GM18526 (cell line): Measurements from ENCODE around the gene RFK.

ENCODE experiments used
- POLR2A ChIP-seq: IDR thresholded peaks from 3 replicates; pipeline ENCODE4 v1.6.1; 2011; ENCODE audit not compliant: insufficient read length; ENCODE audit errors: extremely low read depth

The RFK gene

DNA sequence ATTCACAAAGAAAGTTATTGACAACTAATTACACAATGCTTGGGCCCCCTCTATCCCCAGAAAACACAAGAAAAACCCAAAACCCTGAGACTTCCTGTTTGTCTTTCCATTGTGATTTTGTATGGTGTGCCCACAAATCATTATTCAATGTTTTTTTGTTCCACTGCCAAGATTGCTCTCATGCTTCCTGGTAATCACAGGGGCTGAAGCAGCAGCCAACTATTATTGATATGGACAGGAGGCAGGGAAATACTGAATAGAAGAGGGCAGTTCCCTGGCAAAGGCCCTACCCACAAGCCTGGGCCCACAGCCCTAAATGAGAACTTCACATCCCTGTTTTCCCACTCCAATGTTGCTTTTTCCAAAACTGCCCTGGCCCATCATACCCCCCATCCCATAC lies 21.5 kb upstream of the RFK start:
- TF ChIP-seq POLR2A, result no peak

DNA sequence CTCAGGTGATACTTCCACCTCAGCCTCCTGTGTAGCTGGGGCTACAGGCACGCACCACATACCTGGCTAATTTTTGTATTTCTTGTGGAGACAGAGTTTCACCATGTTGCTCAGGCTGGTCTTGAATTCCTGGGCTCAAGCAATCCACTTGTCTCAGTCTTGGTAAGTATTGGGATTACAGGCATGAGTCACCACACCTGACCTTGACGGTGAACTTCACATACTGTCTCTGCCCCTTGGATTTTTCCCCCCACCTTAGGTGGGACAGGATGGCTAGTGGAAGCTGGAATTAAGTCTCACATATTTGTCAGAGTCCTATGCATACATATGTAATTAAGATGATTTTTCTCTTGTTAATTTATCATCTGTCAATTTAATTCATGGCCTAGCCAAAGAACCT lies 20.9 kb upstream of the RFK start:
- TF ChIP-seq POLR2A, result no peak

DNA sequence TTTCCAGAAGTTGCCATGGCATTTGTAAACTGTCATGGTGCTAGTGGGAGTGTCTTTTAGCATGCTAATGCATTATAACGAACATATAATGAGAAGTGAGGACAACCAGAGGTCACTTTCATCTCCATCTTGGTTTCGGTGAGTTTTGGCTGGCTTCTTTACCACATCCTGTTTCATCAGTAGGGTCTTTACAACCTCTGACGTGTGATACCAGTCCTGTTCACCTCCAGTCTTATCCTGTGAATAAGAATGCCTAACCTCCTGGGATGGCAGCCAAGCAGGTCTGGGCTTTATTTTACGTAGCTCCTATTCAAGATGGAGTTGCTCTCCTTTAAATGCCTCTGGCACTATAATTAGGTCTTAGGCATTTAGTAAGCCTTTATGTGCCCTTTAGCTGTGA lies 20.4 kb upstream of the RFK start:
- no peak for TF ChIP-seq POLR2A

DNA sequence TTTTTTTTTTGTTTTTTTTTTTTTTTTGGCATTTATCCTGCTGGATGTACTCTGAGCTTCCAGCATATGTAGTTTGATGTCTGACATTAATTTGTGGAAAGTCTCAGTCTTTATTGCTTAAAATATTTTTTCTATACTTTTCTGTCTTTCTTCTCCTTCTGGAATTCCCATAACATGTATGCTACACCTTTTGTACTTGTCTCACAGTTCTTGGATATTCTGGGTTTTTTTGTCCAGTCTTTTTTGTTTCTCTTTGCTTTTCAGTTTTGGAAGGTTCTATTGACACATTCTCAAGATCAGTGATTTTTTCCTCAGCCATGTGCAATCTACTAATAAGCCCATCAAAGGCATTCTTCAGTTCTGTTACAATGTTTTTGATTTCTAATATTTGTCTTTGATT lies 19.4 kb upstream of the RFK start:
- no peak for TF ChIP-seq POLR2A

DNA sequence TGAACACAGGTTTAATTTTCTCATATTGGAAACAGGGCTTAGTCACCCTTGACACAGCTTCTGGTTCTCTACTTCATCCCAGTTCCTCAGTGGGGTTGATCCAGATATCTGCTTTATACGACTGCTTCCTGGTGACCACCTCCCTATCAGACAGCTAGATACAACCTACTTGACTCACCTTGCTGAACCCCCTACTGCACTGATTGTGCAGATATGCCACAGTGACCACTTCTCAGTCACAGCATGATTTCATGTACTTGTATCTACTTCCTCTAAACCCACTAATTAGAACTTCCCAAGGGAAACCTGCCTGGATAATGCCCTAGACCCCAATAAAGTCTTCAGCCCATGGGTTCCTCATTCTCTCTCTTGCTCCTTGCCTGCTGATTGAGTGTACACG lies 18.4 kb upstream of the RFK start:
- no peak for TF ChIP-seq POLR2A

DNA sequence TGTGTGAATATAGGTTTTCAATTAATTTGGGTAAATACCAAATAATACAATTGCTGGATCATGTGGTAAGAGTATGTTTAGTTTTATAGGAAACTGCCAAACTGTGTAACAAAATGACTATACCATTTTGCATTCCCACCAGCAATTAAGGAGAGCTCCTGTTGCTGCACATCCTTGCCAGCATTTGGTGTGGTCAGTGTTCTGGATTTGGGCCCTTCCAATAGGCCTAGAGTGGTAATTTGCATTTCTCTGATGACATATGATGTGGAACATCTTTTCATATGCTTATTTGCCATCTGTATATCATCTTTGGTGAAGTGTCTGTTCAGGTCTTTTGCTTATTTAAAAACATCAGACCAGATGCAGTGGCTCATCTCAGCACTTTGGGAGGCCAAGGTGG lies 11.6 kb upstream of the RFK start:
- TF ChIP-seq POLR2A, result no peak

DNA sequence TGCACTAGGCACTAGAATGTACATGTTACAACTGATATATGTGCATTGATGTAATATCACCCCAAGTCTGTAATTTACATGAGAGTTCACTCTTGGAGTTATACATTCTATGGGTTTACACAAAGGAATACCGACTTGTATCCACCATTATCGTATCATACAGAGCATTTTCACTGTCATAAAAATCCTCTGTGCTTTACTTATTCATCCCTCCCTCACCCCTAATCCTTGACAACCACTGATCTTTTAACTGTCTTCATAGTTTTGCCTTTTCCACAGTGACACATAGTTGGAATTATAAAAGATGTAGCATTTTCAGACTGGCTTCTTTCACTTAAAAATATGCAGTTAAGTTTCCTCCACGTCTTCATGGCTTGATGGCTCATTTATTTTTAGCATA lies 11.1 kb upstream of the RFK start:
- no peak for TF ChIP-seq POLR2A

DNA sequence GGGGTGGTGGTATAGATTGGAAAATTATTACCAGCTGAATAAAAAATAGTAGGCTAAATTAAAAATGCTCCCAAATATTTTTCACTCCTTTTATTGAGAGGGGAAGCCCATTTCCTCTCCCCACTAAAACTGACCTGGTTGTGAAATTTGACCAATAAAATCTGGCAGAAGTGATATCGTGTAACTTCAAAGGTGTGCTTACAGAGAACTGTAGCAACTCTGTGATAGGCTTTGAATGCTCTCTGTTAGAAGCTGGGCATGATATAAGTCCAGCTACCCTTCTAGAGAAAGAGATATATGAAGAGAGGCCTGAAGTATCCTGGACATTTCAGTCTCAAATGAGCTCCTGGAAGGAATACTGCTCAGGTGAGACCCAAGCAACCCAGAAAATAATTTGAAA lies 10.2 kb upstream of the RFK start:
- TF ChIP-seq POLR2A, result no peak

DNA sequence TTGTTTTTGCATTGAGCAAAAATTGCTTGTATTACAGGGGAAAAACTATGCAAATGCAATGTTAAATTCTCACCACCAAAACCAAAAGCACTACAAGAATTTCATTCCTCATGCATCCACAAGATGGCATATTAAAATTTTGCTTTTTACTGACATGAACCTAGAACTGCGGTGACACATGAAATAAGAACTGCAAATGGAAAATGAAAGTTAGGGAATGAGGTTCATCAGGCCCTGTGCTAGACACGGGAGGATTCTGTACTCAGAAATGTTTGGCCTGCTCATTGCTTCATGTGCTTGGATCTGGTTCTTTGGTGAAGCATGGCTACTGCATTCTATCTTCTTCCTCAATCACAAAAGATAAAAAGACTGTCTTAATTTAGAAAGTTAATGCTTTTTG lies 9.1 kb upstream of the RFK start:
- TF ChIP-seq POLR2A, result no peak

DNA sequence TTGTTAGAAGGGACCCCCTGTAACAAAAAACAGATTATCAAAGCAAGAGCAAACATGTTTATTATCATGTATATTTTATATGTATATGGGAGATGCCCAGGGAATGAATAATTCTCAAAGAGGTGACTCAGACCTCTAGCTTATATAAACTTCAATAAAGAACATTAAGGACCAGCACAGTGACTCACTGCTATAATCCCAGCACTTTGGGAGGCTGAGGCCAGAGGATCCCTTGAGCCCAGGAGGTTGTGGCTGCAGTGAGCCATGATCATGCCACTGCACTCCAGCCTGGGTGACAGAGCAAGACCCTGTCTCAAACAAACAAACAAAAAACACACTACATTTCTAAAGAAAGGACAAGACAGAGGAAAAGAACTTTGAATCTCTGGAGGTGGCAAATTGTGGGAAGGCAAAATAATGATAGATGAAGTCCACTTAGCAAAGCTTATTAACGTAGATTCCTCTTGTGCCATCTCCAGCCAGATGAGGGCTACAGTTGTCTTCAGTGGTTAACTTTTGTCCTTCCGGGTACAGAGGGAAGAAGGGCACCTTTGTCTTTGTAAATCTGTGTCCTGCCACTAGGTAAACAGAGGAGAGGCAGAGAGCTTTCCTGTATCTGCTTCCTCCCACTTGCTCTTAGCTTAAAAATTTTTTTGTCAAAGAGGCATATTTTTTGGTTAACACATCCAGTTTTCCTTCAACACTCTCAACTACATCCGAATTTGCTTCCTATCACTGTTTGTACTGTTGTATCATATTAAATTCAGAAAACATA lies 7.5 kb upstream of the RFK start:
- TF ChIP-seq POLR2A, result no peak

DNA sequence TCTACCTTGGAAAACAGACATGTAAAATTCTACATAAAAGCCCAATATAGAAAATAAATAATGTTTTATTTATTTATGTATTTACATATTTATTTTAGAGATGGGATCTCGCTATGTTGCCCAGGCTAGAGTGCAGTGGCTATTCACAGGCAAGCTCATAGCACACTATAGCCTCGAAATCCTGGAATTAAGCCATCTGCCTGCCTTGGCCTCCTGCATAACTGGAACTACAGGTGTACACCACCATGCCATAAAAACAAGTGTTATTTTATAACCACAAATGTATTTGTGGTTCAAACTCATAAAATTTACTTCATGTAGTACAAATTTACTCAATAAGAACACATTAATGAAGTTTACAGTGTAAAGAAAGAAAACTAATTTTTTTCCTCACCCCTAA lies 7.0 kb upstream of the RFK start:
- no peak for TF ChIP-seq POLR2A

DNA sequence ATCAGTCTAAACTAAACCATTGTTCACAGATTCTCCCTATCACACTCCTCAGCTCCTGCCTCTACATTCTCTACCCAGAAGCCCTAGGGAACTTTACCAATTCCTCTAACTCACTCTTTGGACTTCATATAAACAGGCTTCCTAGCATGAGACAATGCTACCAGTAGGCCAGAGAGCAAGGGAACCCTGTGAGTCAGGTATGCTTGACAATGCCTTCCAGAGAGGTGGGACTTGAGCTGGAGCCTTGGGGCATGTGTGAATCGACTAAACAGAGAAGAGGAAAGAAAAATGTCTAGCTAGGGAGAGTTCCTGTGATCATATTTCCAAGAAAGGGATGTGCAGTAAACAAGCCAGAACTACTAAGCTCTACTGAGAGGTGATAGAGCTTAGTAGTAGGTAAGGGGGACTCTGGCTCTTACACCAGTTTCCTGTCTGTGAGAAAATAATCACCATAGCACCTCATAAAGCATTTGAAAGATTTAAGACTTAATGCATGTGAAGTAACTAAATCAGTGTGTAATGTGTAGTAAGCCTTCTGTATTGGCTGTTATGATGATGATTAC lies 6.4 kb upstream of the RFK start:
- no peak for TF ChIP-seq POLR2A

DNA sequence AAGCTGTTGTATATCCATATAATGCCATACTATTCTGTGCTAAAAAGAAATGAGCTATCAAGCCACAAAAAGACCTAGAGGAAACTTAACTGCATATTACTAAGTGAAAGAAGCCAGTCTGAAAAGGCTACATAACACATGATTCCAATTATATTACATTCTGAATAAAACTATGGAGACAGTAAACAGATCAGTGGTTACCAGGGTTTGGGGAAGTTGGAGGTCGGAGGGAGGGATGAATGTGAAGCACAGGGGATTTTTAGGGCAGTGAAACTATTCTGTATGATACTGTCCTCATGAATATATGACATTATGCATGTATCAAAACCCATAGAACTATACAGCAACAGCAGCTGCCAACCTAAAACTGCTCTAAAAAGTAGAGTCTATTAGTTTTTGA lies 5.6 kb upstream of the RFK start:
- TF ChIP-seq POLR2A, result no peak

DNA sequence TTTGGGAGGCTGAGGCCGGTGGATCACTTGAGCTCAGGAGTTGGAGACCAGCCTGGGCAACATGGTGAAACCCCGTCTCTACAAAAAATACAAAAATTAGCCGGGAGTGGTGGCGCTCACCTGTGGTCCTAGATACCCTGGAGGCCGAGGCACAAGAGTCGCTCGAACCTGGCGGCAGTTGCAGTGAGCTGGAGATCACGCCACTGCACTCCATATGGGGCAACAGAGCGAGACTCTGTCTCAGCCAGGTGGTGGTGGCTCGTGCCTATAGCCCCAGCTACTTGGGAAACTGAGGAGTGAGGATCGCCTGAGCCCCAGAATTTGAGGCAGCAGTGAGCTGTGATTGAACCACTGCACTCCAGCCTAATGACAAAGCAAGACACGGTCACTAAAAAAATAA lies 2.4 kb upstream of the RFK start:
- TF ChIP-seq POLR2A, result no peak

DNA sequence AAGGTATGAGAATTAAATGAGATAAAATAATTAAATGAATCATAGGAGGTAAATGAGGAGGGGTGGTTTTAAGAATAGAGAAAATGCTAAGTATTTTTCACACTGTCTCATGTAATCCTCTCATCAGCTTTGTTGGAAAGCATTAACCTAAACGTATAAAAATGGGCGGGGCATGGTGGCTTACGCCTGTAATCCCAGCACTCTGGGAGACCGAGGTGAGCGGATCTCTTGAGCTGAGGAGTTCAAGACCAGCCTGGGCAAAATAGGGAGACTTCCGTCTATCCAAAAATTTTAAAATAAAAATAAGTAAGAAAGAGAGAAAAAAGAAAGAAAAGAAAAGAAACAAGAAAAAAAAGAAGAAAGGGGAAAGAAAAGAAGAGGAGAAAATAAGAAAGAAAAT lies 1.9 kb upstream of the RFK start:
- no peak for TF ChIP-seq POLR2A

DNA sequence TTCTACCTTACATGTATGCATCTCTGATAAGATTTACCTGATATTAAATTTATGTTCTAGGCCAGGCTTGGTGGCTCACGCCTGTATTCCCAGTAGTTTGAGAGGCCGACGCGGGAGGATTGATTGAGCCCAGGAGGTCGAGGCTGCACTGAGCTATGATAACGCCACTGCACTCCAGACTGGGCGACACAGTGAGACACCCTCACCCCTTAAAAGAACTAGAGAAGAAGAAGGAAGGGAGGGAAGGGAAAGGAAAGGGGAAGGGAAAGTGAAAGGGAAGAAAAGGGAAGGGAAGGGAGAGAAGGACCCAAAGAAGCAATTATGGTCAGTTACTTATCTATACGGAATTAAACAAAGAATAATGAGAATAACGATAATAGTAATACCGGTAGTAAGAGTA lies 1.2 kb upstream of the RFK start:
- no peak for TF ChIP-seq POLR2A

DNA sequence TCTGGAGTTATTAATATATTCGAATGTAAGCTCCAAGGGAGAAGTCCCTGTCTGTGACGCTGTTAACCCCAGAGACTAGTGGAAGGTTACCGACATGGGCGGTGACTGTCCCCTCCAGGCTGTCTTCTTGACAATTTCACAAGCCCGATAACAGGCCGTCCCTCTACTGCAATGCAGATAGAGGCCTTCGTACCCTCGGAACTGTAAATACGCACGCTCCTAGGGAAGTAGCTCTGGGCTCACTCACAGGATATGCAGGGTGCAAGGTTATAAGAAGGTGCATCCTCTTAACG lies 680 bp upstream of the RFK start:
- TF ChIP-seq POLR2A, result no peak
